ENCODE results near the gene TMEM205.

Gene TMEM205

GRCh38 chr19:11295180-11295579 is 50.9 kb downstream of the TMEM205 start:
- no peak overlapping the region for H3K4me3 ChIP-seq (replicated peaks; ENCODE audit: low read depth, low read length)
- TF ChIP-seq, protein P1, sequence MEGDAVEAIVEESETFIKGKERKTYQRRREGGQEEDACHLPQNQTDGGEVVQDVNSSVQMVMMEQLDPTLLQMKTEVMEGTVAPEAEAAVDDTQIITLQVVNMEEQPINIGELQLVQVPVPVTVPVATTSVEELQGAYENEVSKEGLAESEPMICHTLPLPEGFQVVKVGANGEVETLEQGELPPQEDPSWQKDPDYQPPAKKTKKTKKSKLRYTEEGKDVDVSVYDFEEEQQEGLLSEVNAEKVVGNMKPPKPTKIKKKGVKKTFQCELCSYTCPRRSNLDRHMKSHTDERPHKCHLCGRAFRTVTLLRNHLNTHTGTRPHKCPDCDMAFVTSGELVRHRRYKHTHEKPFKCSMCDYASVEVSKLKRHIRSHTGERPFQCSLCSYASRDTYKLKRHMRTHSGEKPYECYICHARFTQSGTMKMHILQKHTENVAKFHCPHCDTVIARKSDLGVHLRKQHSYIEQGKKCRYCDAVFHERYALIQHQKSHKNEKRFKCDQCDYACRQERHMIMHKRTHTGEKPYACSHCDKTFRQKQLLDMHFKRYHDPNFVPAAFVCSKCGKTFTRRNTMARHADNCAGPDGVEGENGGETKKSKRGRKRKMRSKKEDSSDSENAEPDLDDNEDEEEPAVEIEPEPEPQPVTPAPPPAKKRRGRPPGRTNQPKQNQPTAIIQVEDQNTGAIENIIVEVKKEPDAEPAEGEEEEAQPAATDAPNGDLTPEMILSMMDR (IDR thresholded peaks at IDR 0.05; ENCODE audit: low read length, missing control alignments), result no peak
- no peak for DNase-seq (ENCODE audit: low read depth)

GRCh38 chr19:11293433-11294389 is 52.4 kb downstream of the TMEM205 start:
- peak; percentile 97 for DNase-seq (ENCODE audit: low read depth)
- TF ChIP-seq, protein P1 (IDR thresholded peaks at IDR 0.05; ENCODE audit: low read length, missing control alignments), result peak; percentile 86
- peak overlapping the region; percentile 28 for H3K4me3 ChIP-seq (replicated peaks; ENCODE audit: low read depth, low read length)
